Neural progenitor cell (in vitro differentiated cells): ENCODE measurements around the gene AUP1.
"Not testable (repeated sequence)": the region's sequence is repeated elsewhere in the genome, so short reads cannot be mapped to it uniquely, and the experiment has no call there.

Experiments
- EZH2 ChIP-seq: fragments of 200-600 bp; sonication (generic); IDR thresholded peaks from 2 replicates; pipeline ENCODE4 v1.6.1; 2017; ENCODE audit warnings: antibody characterized with exemption, mild to moderate bottlenecking, moderate library complexity
- TF ChIP-seq, protein P1 (sequence below): fragments of 200-600 bp; sonication (generic); IDR thresholded peaks from 2 replicates; pipeline ENCODE4 v1.5.1; 2017; ENCODE audit warnings: antibody characterized with exemption, mild to moderate bottlenecking

DNA sequence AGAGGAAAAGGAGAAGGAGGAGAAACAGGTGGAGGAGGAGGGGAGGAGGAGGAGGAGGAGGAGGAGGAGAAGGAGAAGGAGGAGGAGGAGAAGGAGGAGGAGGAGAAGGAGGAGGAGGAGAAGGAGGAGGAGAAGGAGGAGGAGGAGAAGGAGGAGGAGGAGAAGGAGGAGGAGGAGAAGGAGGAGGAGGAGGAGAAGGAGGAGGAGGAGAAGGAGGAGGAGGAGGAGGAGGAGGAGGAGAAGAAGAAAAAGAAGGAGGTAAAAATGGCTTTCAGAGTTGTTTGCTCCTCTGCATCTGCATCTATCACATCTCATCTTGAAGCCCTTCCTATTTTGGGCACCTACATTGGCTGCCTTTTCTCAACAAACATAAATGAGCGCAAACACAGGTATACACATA lies 31.5 kb upstream of the AUP1 start:
- TF ChIP-seq, protein P1, sequence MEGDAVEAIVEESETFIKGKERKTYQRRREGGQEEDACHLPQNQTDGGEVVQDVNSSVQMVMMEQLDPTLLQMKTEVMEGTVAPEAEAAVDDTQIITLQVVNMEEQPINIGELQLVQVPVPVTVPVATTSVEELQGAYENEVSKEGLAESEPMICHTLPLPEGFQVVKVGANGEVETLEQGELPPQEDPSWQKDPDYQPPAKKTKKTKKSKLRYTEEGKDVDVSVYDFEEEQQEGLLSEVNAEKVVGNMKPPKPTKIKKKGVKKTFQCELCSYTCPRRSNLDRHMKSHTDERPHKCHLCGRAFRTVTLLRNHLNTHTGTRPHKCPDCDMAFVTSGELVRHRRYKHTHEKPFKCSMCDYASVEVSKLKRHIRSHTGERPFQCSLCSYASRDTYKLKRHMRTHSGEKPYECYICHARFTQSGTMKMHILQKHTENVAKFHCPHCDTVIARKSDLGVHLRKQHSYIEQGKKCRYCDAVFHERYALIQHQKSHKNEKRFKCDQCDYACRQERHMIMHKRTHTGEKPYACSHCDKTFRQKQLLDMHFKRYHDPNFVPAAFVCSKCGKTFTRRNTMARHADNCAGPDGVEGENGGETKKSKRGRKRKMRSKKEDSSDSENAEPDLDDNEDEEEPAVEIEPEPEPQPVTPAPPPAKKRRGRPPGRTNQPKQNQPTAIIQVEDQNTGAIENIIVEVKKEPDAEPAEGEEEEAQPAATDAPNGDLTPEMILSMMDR: not testable (repeated sequence)
- TF ChIP-seq EZH2: not testable (repeated sequence)
